Measurements from ENCODE around the gene F7.

DNA sequence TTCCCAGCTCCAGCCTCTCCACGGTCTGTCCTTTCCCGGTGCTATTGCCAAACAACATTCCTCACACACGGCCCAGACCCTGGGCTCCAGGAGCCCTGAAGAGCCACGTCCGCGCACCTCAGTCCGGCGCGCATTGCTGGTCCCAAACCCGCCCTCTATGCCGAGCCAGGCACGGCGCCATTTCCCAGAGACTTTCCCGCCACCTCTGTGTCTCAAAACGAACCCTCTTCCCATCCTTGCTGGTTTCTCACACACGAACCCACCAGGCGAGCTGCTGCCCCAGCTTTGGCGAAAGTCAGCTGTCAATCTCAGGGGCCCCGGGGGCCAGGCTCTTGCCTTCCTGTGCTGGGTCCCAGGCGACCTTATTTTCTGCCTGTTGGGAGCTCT lies 28.0 kb upstream of the F7 start:
- no peak for TF ChIP-seq POLR2A (IDR thresholded peaks at IDR 0.05)
- TF ChIP-seq, protein P1, sequence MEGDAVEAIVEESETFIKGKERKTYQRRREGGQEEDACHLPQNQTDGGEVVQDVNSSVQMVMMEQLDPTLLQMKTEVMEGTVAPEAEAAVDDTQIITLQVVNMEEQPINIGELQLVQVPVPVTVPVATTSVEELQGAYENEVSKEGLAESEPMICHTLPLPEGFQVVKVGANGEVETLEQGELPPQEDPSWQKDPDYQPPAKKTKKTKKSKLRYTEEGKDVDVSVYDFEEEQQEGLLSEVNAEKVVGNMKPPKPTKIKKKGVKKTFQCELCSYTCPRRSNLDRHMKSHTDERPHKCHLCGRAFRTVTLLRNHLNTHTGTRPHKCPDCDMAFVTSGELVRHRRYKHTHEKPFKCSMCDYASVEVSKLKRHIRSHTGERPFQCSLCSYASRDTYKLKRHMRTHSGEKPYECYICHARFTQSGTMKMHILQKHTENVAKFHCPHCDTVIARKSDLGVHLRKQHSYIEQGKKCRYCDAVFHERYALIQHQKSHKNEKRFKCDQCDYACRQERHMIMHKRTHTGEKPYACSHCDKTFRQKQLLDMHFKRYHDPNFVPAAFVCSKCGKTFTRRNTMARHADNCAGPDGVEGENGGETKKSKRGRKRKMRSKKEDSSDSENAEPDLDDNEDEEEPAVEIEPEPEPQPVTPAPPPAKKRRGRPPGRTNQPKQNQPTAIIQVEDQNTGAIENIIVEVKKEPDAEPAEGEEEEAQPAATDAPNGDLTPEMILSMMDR (IDR thresholded peaks at IDR 0.05): no peak
